Measurements from ENCODE around the gene DNAL4.

GRCh38 chr22:38799265-38800002 is 5.5 kb upstream of the DNAL4 start:
- TF ChIP-seq CTCF (IDR thresholded peaks at IDR 0.05) = no peak
- TF ChIP-seq EZH2 (IDR thresholded peaks at IDR 0.05; ENCODE audit: borderline replicate concordance, insufficient read depth, low read depth, low read length, poor library complexity, severe bottlenecking) = no peak

All from B cell (primary cell).